IMR-90 (cell line): ENCODE results near the gene ZNRF4.
A peak's percentile ranks its signal among the peaks of the same experiment; 100 is the strongest.

Experiments used
- CEBPB ChIP-seq: IDR thresholded peaks from 2 replicates; pipeline ENCODE4 v1.6.1; 2012; ENCODE audit warnings: low read depth, low read length, improper control_type of control experiment
- CTCF ChIP-seq: conservative IDR thresholded peaks from 2 replicates; pipeline ENCODE4 v1.5.1; 2012; ENCODE audit warnings: mild to moderate bottlenecking, low read depth, low read length, improper control_type of control experiment
- FOS ChIP-seq: fragments of 150-350 bp; IDR thresholded peaks from 2 replicates; pipeline ENCODE4 v1.6.1; 2016; ENCODE audit warnings: low read depth, low read length
- MAFK ChIP-seq: IDR thresholded peaks from 2 replicates; pipeline ENCODE4 v1.6.1; 2012; ENCODE audit warnings: low read depth, low read length, improper control_type of control experiment
- MAZ ChIP-seq: IDR thresholded peaks from 2 replicates; pipeline ENCODE4 v1.6.1; 2012; ENCODE audit warnings: low read depth, mild to moderate bottlenecking, low read length, improper control_type of control experiment, moderate library complexity, borderline replicate concordance
- MXI1 ChIP-seq: IDR thresholded peaks from 2 replicates; pipeline ENCODE4 v1.6.1; 2012; ENCODE audit warnings: low read depth, mild to moderate bottlenecking, low read length, moderate library complexity, borderline replicate concordance
- POLR2A ChIP-seq: IDR thresholded peaks from 2 replicates; pipeline ENCODE4 v1.6.1; 2012; ENCODE audit warnings: mild to moderate bottlenecking, low read depth, low read length
- RAD21 ChIP-seq: IDR thresholded peaks from 2 replicates; pipeline ENCODE4 v1.6.1; 2012; ENCODE audit warnings: low read length, improper control_type of control experiment
- RCOR1 ChIP-seq: IDR thresholded peaks from 2 replicates; pipeline ENCODE4 v1.6.1; 2012; ENCODE audit warnings: mild to moderate bottlenecking, low read length, improper control_type of control experiment; ENCODE audit not compliant: insufficient replicate concordance
- SMC3 ChIP-seq: fragments of 150-350 bp; IDR thresholded peaks from 2 replicates; pipeline ENCODE4 v1.6.1; 2016; ENCODE audit warnings: low read depth, mild to moderate bottlenecking, antibody characterized with exemption, low read length, moderate library complexity
- USF2 ChIP-seq: fragments of 150-350 bp; IDR thresholded peaks from 2 replicates; pipeline ENCODE4 v1.6.1; 2017; ENCODE audit warnings: mild to moderate bottlenecking, antibody characterized with exemption, low read length, low read depth

GRCh38 chr19:5434970-5435641 lies 20.1 kb upstream of the ZNRF4 start:
- TF ChIP-seq CTCF (no peak), POLR2A (no peak), MAFK (0 out of 2 replicates have a peak, but pooled peaks have one; percentile 4), RAD21 (no peak), SMC3 (0 out of 2 replicates have a peak, but pooled peaks have one; percentile 1), FOS (peak; percentile 98), CEBPB (no peak), MAZ (peak; percentile 66), MXI1 (no peak), RCOR1 (no peak), USF2 (no peak)
